AG09319 (cell line): ENCODE measurements around the gene CUTC.

Experiments
- DNase-seq: peaks from one replicate; pipeline ENCODE4 v3.0.0-alpha.2; 2010; ENCODE audit warnings: low read depth; ENCODE audit errors: extremely low read depth
- CTCF ChIP-seq: IDR thresholded peaks from 2 replicates; pipeline ENCODE4 v1.5.1; 2011; ENCODE audit warnings: low read depth, mild to moderate bottlenecking, inconsistent platforms, low read length, moderate library complexity

Gene CUTC

GRCh38 chr10:99732033-99732842, at the start of gene CUTC, which contains the start of gene COX15:
CUTC (plus strand) TSS chr10:99732234; CDS start chr10:99732349, 115 bp downstream.
COX15 (minus strand) TSS chr10:99732127; CDS start chr10:99732049, 78 bp downstream.
- DNase-seq = peak; percentile 89
- peak; percentile 14 for TF ChIP-seq CTCF

GRCh38 chr10:99682752-99683151, 49.3 kb upstream of the CUTC start:
- DNase-seq = no peak
- TF ChIP-seq CTCF = no peak

GRCh38 chr10:99685597-99685967, 46.5 kb upstream of the CUTC start:
- no peak for TF ChIP-seq CTCF
- DNase-seq = no peak

- DNase-seq = no peak
- no peak for TF ChIP-seq CTCF
Observed at GRCh38 chr10:99689461-99689860, 42.6 kb upstream of the CUTC start.

GRCh38 chr10:99693933-99694583, 38.0 kb upstream of the CUTC start:
- peak; percentile 58 for DNase-seq
- TF ChIP-seq CTCF = no peak

GRCh38 chr10:99695761-99696160, 36.3 kb upstream of the CUTC start:
- no peak for DNase-seq

More at GRCh38 chr10:99695761-99696160, 36.3 kb upstream of the CUTC start:
- no peak for TF ChIP-seq CTCF
